Heart right ventricle (tissue), 16 donors: ENCODE data around the gene SLC35E1. TPM values are rescaled to one million over a fixed set of nuclear protein-coding genes. Genes with fewer than 3 reads are reported as not detected.
A peak's percentile ranks its signal among the peaks of the same experiment; 100 is the strongest.

Source experiments
- ATAC-seq, 8 donors: fragments of 200-7000 bp; cut with Tn5 transposase; one replicate each; pipeline ENCODE4 v1.9.1; 2020; ENCODE audit warnings: mild to moderate bottlenecking in 8 of 8, moderate library complexity in 8 of 8, moderate number of reproducible peaks in 1 of 8
- DNase-seq, 2 donors: peaks; one replicate each; pipeline ENCODE4 v3.0.0-alpha.2; 2020
- H3K27ac ChIP-seq, 10 donors: fragments of 200-600 bp; sonication (generic) in 2 of 10; one replicate each; pipeline versions ENCODE4 v1.5.0 to v1.8.0; 2020 to 2022; ENCODE audit warnings: mild to moderate bottlenecking in 3 of 10
- H3K27me3 ChIP-seq, 7 donors: fragments of 200-600 bp; one replicate each; pipeline ENCODE4 v1.8.0; 2021 to 2022; ENCODE audit warnings: mild to moderate bottlenecking in 2 of 7
- H3K36me3 ChIP-seq, 9 donors: fragments of 200-600 bp; sonication (generic) in 1 of 9; one replicate each; pipeline versions ENCODE4 v1.5.0 to v1.8.0; 2020 to 2022; ENCODE audit warnings: mild to moderate bottlenecking in 2 of 9
- H3K4me1 ChIP-seq, 9 donors: fragments of 200-600 bp; sonication (generic) in 1 of 9; one replicate each; pipeline versions ENCODE4 v1.5.0 to v1.8.0; 2020 to 2022; ENCODE audit warnings: mild to moderate bottlenecking in 4 of 9
- H3K4me3 ChIP-seq, 10 donors: fragments of 200-600 bp; sonication (generic) in 2 of 10; one replicate each; pipeline versions ENCODE4 v1.5.0 to v1.8.0; 2020 to 2022; ENCODE audit warnings: mild to moderate bottlenecking in 7 of 10, moderate library complexity in 2 of 10
- H3K9me3 ChIP-seq, 11 donors: fragments of 200-600 bp in 10 of 11; sonication (generic) in 2 of 11; one replicate each; pipeline versions ENCODE4 v1.5.0 to v1.8.0; 2013 to 2022; ENCODE audit warnings: mild to moderate bottlenecking in 2 of 11, control low read depth in 1 of 11, moderate library complexity in 1 of 11
- CTCF ChIP-seq, 9 donors: fragments of 200-600 bp; sonication (generic) in 2 of 9; IDR thresholded peaks; one replicate each; pipeline versions ENCODE4 v1.5.0 to v1.8.0; 2021 to 2022; ENCODE audit warnings: antibody characterized with exemption in 9 of 9, mild to moderate bottlenecking in 5 of 9, moderate library complexity in 1 of 9
- WGBS, 2 donors: extraction: QIAGEN DNeasy Blood & Tissue Kit; methylation state at CpG; one replicate each; pipeline ENCODE4 v1.1.7; 2013; ENCODE audit warnings: inconsistent platforms in 1 of 2; 5-methylcytosine and 5-hydroxymethylcytosine counted together
- intact Hi-C, 10 donors: fragments of 100-400 bp; cut with DNase I; formaldehyde crosslinking; loops; one replicate each; pipeline versions ENCODE4 v1.11.1 to v1.14.2; 2022
- polyA plus RNA-seq, 2 donors: library from polyadenylated mRNA; stranded (reverse); fragments of 200-250 nt; gene quantifications; one replicate each; pipeline ENCODE4 v1.2.3, GENCODE V29; 2013
- total RNA-seq, 10 donors: library from RNA; stranded (reverse); fragmentation: NEBNext Ultra II Directional in 3 of 10; extraction: Animal tissue kit (Norgen Biotek cat#: 25700) in 3 of 10; gene quantifications; one replicate each; pipeline versions ENCODE4 v1.2.1 to v1.2.4, GENCODE V29; 2021 to 2023
- donor health status: Arrhythmogenic right ventricular cardiomyopathy.
- donor health status: ischemic (EF 13 %, LVEDD 7.1; RV severe dilation, severe dysfunction).
- donor health status: healthy with polysubstance abuse.
- donor health status: DM: no; HTN: yes; CAD: no.
- donor health status: DM: no; HTN: no; CAD: no.
- donor health status: ischemic (EF 25% LVEDD 6.9; RV normal size, moderate dysfunction).
- donor health status: ischemic (EF 25% LVEDD 5.7; RV mildly dilated, moderate dysfunction).
- donor health status: healthy.
- donor health status: DM: yes; HTN: yes; CAD: no.
- donor health status: Ischemic cardiomyopathy.
- donor health status: ischemic (EF 35%, LVEDD 5.7; RV mildly dilated, moderate dysfunction).
- donor health status: nonischemic (EF 11% LVEDD 7.7; RV severe dilation, severe dysfunction).
- donor health status: DM: yes; HTN: yes; CAD: no.
- donor health status: PGD.
- donor health status: ischemic (EF 29% LVEDD 5.4; RV normal size, mild dysfunction).
- donor health status: nonischemic (EF 23%, LVEDD 6.1; RV moderate dilation, normal function).

SLC35E1 gene
- total and polyA plus RNA-seq, 12 donors: 20.8 to 29.0 (median 23.6) TPM

GRCh38 chr19:16518483-16519229 lies 53.6 kb downstream of the SLC35E1 start:
- H3K4me1 ChIP-seq: no peaks in the 10 kb centered on the region
- ATAC-seq: no peak
- no peak for DNase-seq
- intact Hi-C loops: no loop called here
- H3K4me3 ChIP-seq: no peak overlapping the region
- H3K27ac ChIP-seq: no peak overlapping the region
- no peak for TF ChIP-seq CTCF (IDR thresholded peaks at IDR 0.05)
- H3K27me3 ChIP-seq: no peaks in the 10 kb centered on the region
- WGBS, 2 donors: 86 to 87% methylated on average over 33 of the region's 33 CpGs
- H3K9me3 ChIP-seq: no peaks in the 10 kb centered on the region
- H3K36me3 ChIP-seq: peaks cover 0 to 99% (median 66%) of the 10 kb centered on the region in 9 donors

DNA sequence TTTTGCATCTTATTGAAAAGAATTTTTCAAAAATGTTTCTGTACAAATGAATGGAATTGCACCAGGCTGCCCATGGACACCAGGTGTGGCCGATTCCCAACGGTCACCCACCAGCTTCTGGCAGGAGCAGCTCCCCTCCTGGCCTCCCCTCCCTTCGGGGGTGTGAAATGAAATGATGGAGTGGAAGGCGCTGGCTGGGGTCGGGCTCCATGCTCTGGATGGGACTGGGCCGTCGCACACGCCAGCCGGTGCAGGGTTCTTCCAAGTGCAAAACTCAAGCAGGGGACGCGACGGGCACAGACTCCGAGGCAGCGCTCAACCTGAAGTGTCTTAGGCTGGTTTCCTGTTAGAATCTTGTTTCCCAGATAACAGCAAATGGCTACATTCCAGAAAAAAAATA lies 54.2 kb downstream of the SLC35E1 start:
- H3K4me1 ChIP-seq: no peaks in the 10 kb centered on the region
- DNase-seq: no peak
- no peaks in the 10 kb centered on the region for H3K9me3 ChIP-seq
- 85 to 88% methylated on average over 14 of the region's 14 CpGs for WGBS, 2 donors
- H3K27me3 ChIP-seq: no peaks in the 10 kb centered on the region
- no peak for TF ChIP-seq CTCF (IDR thresholded peaks at IDR 0.05)
- H3K27ac ChIP-seq: no peak overlapping the region
- ATAC-seq: no peak
- H3K36me3 ChIP-seq: peaks cover 0 to 99% (median 60%) of the 10 kb centered on the region in 9 donors
- H3K4me3 ChIP-seq: no peak overlapping the region
- intact Hi-C loops: no loop called here

GRCh38 chr19:16516923-16517610 lies 55.1 kb downstream of the SLC35E1 start:
- Histone ChIP-seq H3K27ac (no peak overlapping the region), H3K27me3 (no peaks in the 10 kb centered on the region), H3K36me3 (peaks cover 0 to 99% (median 52%) of the 10 kb centered on the region in 9 donors), H3K4me1 (no peaks in the 10 kb centered on the region), H3K4me3 (no peak overlapping the region), H3K9me3 (no peaks in the 10 kb centered on the region)
- intact Hi-C loops: no loop called here
- 83 to 85% methylated on average over 14 of the region's 14 CpGs for WGBS, 2 donors
- no peak for DNase-seq
- TF ChIP-seq CTCF (IDR thresholded peaks at IDR 0.05): no peak
- peak in 2 of 8 donors; percentile 9 to 12 for ATAC-seq

DNA sequence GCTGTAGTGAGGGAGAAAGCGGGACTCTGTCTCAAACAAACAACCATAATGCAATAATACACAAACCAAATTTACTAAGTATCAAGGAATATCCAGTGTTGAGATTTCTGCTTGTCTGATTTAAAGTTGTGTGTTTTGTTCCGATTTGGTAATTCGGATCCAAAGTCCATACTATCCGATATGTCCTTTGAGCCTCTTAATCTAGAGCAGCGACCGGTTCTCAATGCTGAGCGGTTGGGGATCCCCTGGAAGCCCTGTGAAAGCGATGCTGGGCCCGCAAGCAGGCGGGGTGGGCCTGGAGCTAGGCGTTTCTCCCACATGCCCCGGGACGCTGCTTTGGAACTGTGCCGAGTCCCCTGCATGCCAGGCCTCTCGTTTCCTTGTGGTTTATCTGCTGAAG lies 55.8 kb downstream of the SLC35E1 start:
- ATAC-seq (no peak), DNase-seq (no peak)
- Histone ChIP-seq H3K4me3 (no peak overlapping the region), H3K27ac (no peak overlapping the region), H3K27me3 (no peaks in the 10 kb centered on the region), H3K4me1 (no peaks in the 10 kb centered on the region), H3K9me3 (no peaks in the 10 kb centered on the region), H3K36me3 (peaks cover 0 to 99% (median 45%) of the 10 kb centered on the region in 9 donors)
- intact Hi-C loops: no loop called here
- WGBS, 2 donors: 81 to 85% methylated on average over 15 of the region's 15 CpGs
- TF ChIP-seq CTCF (IDR thresholded peaks at IDR 0.05): no peak
